Measurements from ENCODE around the gene WNK2.

The WNK2 gene

DNA sequence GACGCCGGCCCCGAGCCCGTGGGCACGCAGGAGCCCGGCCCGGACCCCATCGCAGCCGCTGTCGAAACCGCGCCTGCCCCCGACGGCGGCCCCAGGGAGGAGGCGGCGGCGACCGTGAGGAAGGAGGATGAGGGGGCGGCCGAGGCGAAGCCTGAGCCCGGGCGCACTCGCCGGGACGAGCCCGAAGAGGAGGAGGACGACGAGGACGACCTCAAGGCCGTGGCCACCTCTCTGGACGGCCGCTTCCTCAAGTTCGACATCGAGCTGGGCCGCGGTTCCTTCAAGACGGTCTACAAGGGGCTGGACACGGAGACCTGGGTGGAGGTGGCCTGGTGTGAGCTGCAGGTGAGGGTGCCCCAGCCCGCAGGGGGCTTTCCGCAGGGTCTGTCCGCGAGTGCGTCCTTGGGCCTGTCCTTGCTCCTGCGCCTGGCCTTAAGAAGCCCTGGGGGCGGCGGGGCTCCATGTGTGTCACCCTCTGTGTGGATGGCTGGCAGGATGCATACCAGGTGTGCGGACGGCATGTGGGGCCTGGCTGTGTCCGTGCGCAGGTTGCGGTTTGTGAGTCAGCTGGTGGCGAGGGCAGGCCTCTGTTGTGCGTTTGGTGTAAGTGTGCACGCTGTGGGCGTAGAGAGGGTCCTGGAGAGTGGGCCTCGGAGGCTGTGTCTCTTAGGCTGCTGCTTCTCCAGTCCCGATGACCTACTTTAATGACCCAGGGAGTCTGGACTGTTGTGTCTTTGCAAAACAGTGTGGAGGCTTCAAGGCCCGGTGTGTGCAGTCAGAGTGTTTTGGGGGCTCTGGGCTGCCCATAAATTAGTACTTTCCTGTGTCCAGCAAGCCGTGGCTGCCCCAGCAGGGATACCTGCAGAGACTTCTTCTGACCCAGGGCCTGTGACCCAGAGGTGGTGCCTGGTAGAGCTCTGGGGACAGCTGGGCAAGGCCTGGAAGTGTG, 1.6 kb downstream of the WNK2 start:
- DNase-seq, result no peak

GRCh38 chr9:93186215-93186945, 2.4 kb downstream of the WNK2 start:
- DNase-seq, result no peak

DNA sequence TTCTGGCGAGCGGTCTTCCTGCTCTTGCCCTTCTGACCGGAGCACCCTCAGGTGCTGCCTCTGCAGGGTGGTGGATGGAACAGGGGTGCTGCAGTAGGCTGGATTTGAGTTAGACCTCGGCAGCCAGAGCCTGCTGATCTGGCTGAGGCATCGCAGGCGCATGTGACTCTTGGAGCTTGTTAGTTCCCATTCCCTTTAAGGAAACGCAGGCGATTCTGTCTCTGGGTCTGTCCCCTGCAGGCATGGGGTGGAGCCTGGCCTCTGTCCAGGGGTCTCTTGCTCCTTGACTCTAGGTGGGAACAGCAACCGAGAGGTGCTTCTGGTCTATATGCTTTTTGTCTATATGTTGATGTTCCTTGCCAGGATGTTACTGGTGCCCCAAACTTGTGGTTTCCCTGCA, 3.1 kb downstream of the WNK2 start:
- DNase-seq, result no peak

DNA sequence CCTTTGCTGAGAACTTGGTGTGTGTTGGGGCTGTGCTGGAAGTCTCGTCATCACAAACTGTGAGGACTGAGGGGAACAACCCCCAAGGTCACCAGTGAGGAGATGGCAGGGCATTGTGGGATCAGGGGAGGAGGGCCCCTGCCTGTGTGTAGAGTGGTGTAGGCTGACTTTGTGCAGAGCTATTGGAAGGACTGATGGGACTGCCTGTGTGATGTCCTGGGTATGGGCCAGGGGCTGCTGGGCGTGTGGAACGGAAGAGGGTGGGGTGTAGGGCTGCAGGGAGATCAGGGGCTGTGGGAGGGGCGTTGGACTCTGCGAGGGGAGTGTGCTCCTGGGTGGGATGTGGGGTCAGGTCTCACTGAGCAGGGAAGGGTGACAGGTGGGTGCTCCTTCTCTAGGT, 3.6 kb downstream of the WNK2 start:
- no peak for DNase-seq

GRCh38 chr9:93188426-93189368, 4.8 kb downstream of the WNK2 start:
- DNase-seq, result no peak

- DNase-seq, result no peak
These were observed 5.6 kb downstream of the WNK2 start for GRCh38 chr9:93189369-93190132.

- DNase-seq, result no peak
These were observed 6.2 kb downstream of the WNK2 start for GRCh38 chr9:93190133-93190525.

DNA sequence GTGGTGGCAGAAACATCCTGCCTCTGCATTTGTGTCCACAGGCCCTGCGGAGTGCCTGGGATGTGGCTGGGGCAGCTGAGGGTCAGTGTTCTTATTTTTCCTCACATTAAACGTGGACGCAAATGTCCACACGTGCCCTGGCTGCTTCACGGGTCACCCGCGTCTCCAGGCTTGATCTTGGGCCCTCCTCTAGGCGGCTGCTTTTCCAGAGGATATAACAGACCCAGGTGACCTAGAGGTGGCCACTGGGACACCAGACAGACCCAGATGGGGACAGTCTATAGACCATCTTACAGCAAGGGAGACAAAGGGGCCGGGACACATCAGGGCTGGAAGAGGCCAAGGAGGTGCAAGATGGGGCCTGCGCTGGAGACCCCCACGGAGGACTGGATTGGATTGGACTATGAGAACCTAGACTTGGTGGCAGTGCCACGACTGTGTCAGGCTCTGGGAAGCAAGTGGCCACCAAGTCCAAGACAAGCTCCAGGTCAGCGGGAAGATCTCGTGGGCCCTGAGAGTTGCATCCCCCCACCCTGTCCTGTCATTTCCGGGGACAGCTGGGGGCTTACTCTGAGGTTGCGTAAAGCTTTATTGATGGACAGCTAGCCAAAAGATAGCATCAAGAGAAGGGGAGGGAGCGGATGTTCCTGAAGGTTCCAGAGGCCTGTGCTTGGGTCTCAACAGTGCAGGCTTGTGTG, 6.9 kb downstream of the WNK2 start:
- no peak for DNase-seq

- DNase-seq, result no peak
These were observed 7.4 kb downstream of the WNK2 start for GRCh38 chr9:93191354-93191660.

GRCh38 chr9:93192721-93193387, 8.9 kb downstream of the WNK2 start:
- no peak for DNase-seq

- DNase-seq, result no peak
These were observed 9.7 kb downstream of the WNK2 start for GRCh38 chr9:93193388-93194220.

GRCh38 chr9:93194221-93194625, 10.3 kb downstream of the WNK2 start:
- DNase-seq, result no peak

- DNase-seq, result no peak
These were observed 10.7 kb downstream of the WNK2 start for GRCh38 chr9:93194641-93195040.

DNA sequence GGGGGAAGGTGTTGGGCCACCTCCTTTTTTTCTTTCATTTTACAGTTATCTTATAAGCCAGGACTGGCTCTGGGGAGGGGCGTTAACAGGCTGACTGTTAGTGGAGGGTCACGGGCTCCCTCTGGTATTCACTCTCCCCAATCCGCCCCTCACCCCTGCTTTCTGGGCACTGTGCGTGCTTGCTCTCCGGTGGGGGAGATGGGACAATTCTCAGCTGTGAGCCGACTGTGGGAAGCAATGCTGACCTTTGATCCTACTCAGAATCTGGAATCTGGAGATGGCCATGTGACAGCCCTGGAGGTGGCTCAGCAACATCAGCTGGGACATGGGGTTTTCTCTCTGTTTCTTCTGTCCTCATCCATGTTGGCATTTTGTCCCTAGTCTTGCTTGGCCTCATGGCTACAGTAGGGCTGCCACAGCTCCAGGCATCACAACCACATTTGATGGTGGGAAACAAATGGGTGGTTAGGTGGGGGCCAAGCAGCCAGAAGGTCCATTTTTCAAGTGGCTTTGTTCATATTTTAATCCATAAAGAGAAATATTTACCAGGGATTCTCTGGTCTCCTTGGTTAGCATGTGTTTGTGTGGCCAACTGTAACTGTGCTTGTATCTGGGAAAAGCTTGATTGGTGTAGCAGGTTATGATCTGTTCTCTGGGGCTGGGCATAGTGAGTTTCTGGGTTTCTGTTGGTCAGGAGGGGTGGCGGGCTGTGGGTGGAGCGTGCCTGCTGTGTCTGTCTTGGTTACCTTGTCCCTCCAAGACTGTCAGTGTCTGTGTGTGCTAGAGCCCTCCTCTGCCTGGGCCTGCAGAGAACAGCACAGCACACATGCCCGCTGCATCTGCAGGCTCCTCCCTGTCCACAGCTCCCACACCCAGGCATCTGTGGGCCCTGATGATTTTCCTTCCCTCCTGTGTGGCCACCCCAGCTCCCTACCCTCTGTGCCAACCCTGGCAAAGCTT, 12.4 kb downstream of the WNK2 start:
- no peak for DNase-seq

GRCh38 chr9:93197670-93198069, 13.7 kb downstream of the WNK2 start:
- no peak for DNase-seq

GRCh38 chr9:93198117-93198837, 14.3 kb downstream of the WNK2 start:
- no peak for DNase-seq

- no peak for DNase-seq
These were observed 15.1 kb downstream of the WNK2 start for GRCh38 chr9:93198838-93199625.

- no peak for DNase-seq
These were observed 16.5 kb downstream of the WNK2 start for GRCh38 chr9:93200449-93200742.
